K562 (cell line): ENCODE results near the gene PACSIN2.

ENCODE experiments used
- CEBPB ChIP-seq: fragments of 450-650 bp; IDR thresholded peaks from 2 replicates; pipeline ENCODE4 v1.6.1; 2016; ENCODE audit warnings: missing genetic modification characterization, missing compliant biosample characterization
- CTCF ChIP-seq, 3 experiments: IDR thresholded peaks in 2 of 3; conservative IDR thresholded peaks in 1 of 3; 2 replicates each; pipeline ENCODE4 v1.5.1; 2011 to 2012; ENCODE audit warnings: low read length in 3 of 3, mild to moderate bottlenecking in 3 of 3, control low read depth in 2 of 3, improper control_type of control experiment in 1 of 3, inconsistent platforms in 1 of 3, low read depth in 1 of 3, mixed read lengths in 1 of 3, moderate library complexity in 1 of 3; ENCODE audit not compliant: insufficient read depth in 2 of 3
- FOXM1 ChIP-seq, 2 experiments: fragments of 450-650 bp in 1 of 2; sonication (generic) in 1 of 2; formaldehyde crosslinking in 1 of 2; IDR thresholded peaks; 2 replicates each; pipeline versions ENCODE4 v1.6.1 to v1.9.0; 2017 to 2022; ENCODE audit warnings: low read depth in 2 of 2, mild to moderate bottlenecking in 2 of 2, missing genetic modification reagents in 1 of 2, moderate library complexity in 1 of 2
- POLR2A ChIP-seq: fragments of 450-650 bp; conservative IDR thresholded peaks from 2 replicates; pipeline ENCODE4 v1.6.1; 2016
- RAD21 ChIP-seq, 2 experiments: fragments of 250-450 bp in 1 of 2; fragments of 450-650 bp in 1 of 2; sonication (Bioruptor Pico) in 1 of 2; formaldehyde crosslinking in 1 of 2; IDR thresholded peaks in 1 of 2; conservative IDR thresholded peaks in 1 of 2; 2 replicates each; pipeline versions ENCODE4 v1.4.0 to v1.8.0; 2020 to 2022; ENCODE audit warnings: mild to moderate bottlenecking in 2 of 2, moderate library complexity in 1 of 2
- RCOR1 ChIP-seq, 2 experiments: IDR thresholded peaks; 2 replicates each; pipeline ENCODE4 v1.6.1; 2012; ENCODE audit warnings: low read depth in 2 of 2, low read length in 2 of 2, borderline replicate concordance in 1 of 2, improper control_type of control experiment in 1 of 2
- SFPQ ChIP-seq: fragments of 200-400 bp; formaldehyde crosslinking; IDR thresholded peaks from 2 replicates; pipeline ENCODE4 v1.6.1; 2017; ENCODE audit warnings: mild to moderate bottlenecking, low read depth, low read length, moderate library complexity
- TARDBP ChIP-seq: fragments of 450-650 bp; IDR thresholded peaks from 2 replicates; pipeline ENCODE4 v1.6.1; 2016

- TF ChIP-seq RAD21 (CRISPR knock-in tag; conservative IDR thresholded peaks at IDR 0.05 in 1 of 2, IDR thresholded peaks at IDR 0.05 in 1 of 2) (no peak), CTCF (IDR thresholded peaks at IDR 0.05 in 2 of 3, conservative IDR thresholded peaks at IDR 0.05 in 1 of 3; ENCODE audit: insufficient read depth in 2 of 3, low read depth in 1 of 3, low read length in 3 of 3) (no peak), SFPQ (no peak), CEBPB (tag) (no peak), POLR2A (no peak), FOXM1 (IDR thresholded peaks at IDR 0.05; ENCODE audit: low read depth) (no peak), FOXM1 (CRISPR knock-in tag; IDR thresholded peaks at IDR 0.05; ENCODE audit: low read depth) (no peak), RCOR1 (IDR thresholded peaks at IDR 0.05; ENCODE audit: borderline replicate concordance in 1 of 2, low read depth in 2 of 2, low read length in 2 of 2) (no peak), TARDBP (no peak)
Observed at GRCh38 chr22:42891008-42891407, 123.9 kb downstream of the PACSIN2 start.
